Measurements from ENCODE around the gene RBP5. TPM values are rescaled to one million over a fixed set of nuclear protein-coding genes. Genes with fewer than 3 reads are reported as not detected.

RBP5 gene
- total and polyA plus RNA-seq, 4 experiments from 2014 or later = 1.2 to 1.3 TPM; not detected in 2

GRCh38 chr12:7134396-7135166 is 5.9 kb upstream of the RBP5 start:
- CTCF ChIA-PET (ENCODE audit: partially characterized antibody) = no interaction called here
- POLR2A ChIA-PET (ENCODE audit: partially characterized antibody) = no interaction called here
- intact Hi-C loops (cut with micrococcal nuclease) = no loop called here
- no peaks in the 10 kb centered on the region for H3K9me3 Mint-ChIP-seq
- H3K36me3 ChIP-seq (ENCODE audit: insufficient read depth, low read length) = peaks cover 40% of the 10 kb centered on the region
- peak in 1 of 5 donors; percentile 14 for DNase-seq
- peaks cover 17% of the 10 kb centered on the region for H3K4me1 ChIP-seq (ENCODE audit: insufficient read depth, low read length)
- H3K4me3 ChIP-seq (ENCODE audit: low read length in 2 of 2) = no peak overlapping the region
- no peak overlapping the region for H3K27ac ChIP-seq (ENCODE audit: low read depth, low read length)
- peak overlapping the region in 4 of 7 donors; percentile 31 to 53 (median 44) for H3K27ac Mint-ChIP-seq
- no peaks in the 10 kb centered on the region for H3K27me3 Mint-ChIP-seq
- H3K4me1 Mint-ChIP-seq = peaks cover 15 to 43% (median 22%) of the 10 kb centered on the region in 4 donors
- peaks cover 36 to 69% of the 10 kb centered on the region in 2 donors for H3K36me3 Mint-ChIP-seq
- H3K9me3 ChIP-seq (ENCODE audit: control insufficient read depth in 1 of 2, low read length in 2 of 2) = no peaks in the 10 kb centered on the region
- H3K27me3 ChIP-seq (ENCODE audit: insufficient read depth, low read length) = no peaks in the 10 kb centered on the region
- peak overlapping the region in 1 of 8 donors; percentile 55 for H3K4me3 Mint-ChIP-seq

DNA sequence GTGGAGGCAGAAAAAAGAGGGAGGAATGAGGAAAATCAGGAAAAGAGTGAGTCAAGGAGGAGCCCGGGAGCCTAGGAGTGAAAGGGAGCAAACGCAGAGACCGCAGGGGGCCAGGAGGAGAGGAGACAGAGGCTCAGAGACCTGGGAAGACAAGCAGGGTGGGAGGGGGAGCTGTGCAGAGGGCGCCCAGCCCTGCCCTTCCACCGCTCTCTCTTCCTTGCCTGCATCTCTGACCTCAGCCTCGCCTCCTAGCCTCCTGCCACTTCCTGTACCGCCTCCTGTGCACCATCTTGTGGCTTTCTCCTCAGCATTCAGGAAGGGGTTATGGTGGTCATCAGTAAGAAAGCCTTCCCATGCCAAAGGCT is 2.8 kb upstream of the RBP5 start:
- Histone ChIP-seq H3K27me3 (ENCODE audit: insufficient read depth, low read length) (no peaks in the 10 kb centered on the region), H3K4me3 (ENCODE audit: low read length in 2 of 2) (peak overlapping the region; percentile 85 to 94), H3K36me3 (ENCODE audit: insufficient read depth, low read length) (peaks cover 21% of the 10 kb centered on the region), H3K9me3 (ENCODE audit: control insufficient read depth in 1 of 2, low read length in 2 of 2) (no peaks in the 10 kb centered on the region), H3K4me1 (ENCODE audit: insufficient read depth, low read length) (peaks cover 24% of the 10 kb centered on the region), H3K27ac (ENCODE audit: low read depth, low read length) (peak overlapping the region; percentile 80)
- DNase-seq = peak in 3 of 5 donors; percentile 32 to 55 (median 43)
- peaks cover 23 to 52% (median 29%) of the 10 kb centered on the region in 4 donors for H3K4me1 Mint-ChIP-seq
- H3K36me3 Mint-ChIP-seq = peaks cover 13 to 49% of the 10 kb centered on the region in 2 donors
- intact Hi-C loops (cut with micrococcal nuclease) = loop anchor here (2.0 kb wide), 1 partner anchor 23 kb away; the partner anchor contains the start of gene C1RL
- H3K27me3 Mint-ChIP-seq = no peaks in the 10 kb centered on the region
- CTCF ChIA-PET (ENCODE audit: partially characterized antibody) = interaction anchor here (0.9 to 1.8 kb wide), 3 partner anchors 14 to 57 kb away, joined by 3 to 6 read pairs (median 4); partner anchors contain the start of gene PEX5
- peak overlapping the region; percentile 95 to 99 (median 96) for H3K4me3 Mint-ChIP-seq
- POLR2A ChIA-PET (ENCODE audit: partially characterized antibody) = interaction anchor here (1.0 to 2.5 kb wide), 5 partner anchors 9 to 188 kb away, joined by 4 to 7 read pairs (median 5); partner anchors contain the start of genes C12orf57 and RNU7-1
- no peaks in the 10 kb centered on the region for H3K9me3 Mint-ChIP-seq
- peak overlapping the region; percentile 94 to 99 (median 97) for H3K27ac Mint-ChIP-seq

DNA sequence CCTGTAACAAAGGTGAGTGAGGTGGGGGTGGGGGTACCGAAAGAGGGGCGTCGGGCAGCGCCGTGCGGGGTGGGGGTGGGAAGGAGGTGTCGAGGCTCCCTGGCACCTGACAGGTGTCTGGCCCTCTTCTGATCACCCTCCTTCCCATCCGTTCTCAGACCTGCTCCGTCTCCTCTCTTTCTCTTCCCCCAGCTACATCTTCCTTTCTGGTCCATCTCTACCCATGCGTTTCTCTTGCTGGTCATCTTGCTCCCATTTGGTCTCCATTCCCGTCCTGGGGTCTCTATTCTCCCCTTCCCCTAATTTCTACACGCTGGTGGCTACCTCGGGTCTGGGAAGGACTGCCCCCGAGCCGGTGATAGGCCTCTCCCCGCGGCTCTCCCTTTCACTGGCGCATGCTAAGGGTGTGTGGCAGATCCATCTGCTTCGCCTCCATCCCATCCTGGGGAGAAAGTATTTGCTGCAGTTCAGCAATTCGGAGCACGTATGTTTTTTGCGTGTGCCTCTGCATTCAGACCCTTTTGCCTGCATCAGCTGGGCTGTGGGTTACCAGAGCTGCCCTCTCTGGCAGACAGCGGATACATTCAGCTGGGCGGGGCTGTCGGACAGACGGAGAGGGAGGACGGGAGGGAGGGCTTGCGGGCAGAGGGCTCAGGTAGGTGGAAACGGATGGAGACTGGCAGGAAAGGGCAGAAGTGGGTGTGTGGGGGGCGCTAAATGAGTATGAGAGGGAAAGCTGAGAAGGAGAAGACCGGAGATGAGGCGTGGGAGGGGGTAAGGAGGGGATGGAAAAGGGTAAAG is 2.2 kb upstream of the RBP5 start:
- intact Hi-C loops (cut with micrococcal nuclease) = loop anchor here (2.0 kb wide), 1 partner anchor 22 kb away; the partner anchor contains the start of gene C1RL
- H3K4me1 ChIP-seq (ENCODE audit: insufficient read depth, low read length) = peaks cover 24% of the 10 kb centered on the region
- peaks cover 11 to 44% of the 10 kb centered on the region in 2 donors for H3K36me3 Mint-ChIP-seq
- H3K4me3 ChIP-seq (ENCODE audit: low read length in 2 of 2) = peak overlapping the region; percentile 85 to 94
- no peaks in the 10 kb centered on the region for H3K27me3 Mint-ChIP-seq
- CTCF ChIA-PET (ENCODE audit: partially characterized antibody) = interaction anchor here (0.9 to 1.8 kb wide), 3 partner anchors 14 to 58 kb away, joined by 3 to 6 read pairs (median 4); partner anchors contain the start of gene PEX5
- peak overlapping the region; percentile 80 for H3K27ac ChIP-seq (ENCODE audit: low read depth, low read length)
- DNase-seq = peak; percentile 24 to 63 (median 41)
- POLR2A ChIA-PET (ENCODE audit: partially characterized antibody) = interaction anchor here (1.0 to 2.5 kb wide), 5 partner anchors 10 to 187 kb away, joined by 4 to 7 read pairs (median 5); partner anchors contain the start of genes C12orf57 and RNU7-1
- no peaks in the 10 kb centered on the region for H3K27me3 ChIP-seq (ENCODE audit: insufficient read depth, low read length)
- peaks cover 23 to 52% (median 29%) of the 10 kb centered on the region in 4 donors for H3K4me1 Mint-ChIP-seq
- no peaks in the 10 kb centered on the region for H3K9me3 Mint-ChIP-seq
- H3K4me3 Mint-ChIP-seq = peak overlapping the region; percentile 95 to 99 (median 96)
- H3K27ac Mint-ChIP-seq = peak overlapping the region; percentile 94 to 99 (median 97)
- peaks cover 15% of the 10 kb centered on the region for H3K36me3 ChIP-seq (ENCODE audit: insufficient read depth, low read length)
- no peaks in the 10 kb centered on the region for H3K9me3 ChIP-seq (ENCODE audit: control insufficient read depth in 1 of 2, low read length in 2 of 2)

GRCh38 chr12:7129872-7130691 is 1.4 kb upstream of the RBP5 start, which contains the start of gene CLSTN3:
TSS of gene CLSTN3 (plus strand) at chr12:7130371. CDS start at chr12:7130649, 278 bp downstream.
- Mint-ChIP-seq H3K4me1 (peaks cover 23 to 49% (median 29%) of the 10 kb centered on the region in 4 donors), H3K9me3 (no peaks in the 10 kb centered on the region), H3K36me3 (peaks cover 3 to 36% of the 10 kb centered on the region in 2 donors), H3K27me3 (no peaks in the 10 kb centered on the region), H3K4me3 (peak within 1 kb of the TSS; percentile 95 to 99 (median 96)), H3K27ac (peak within 1 kb of the TSS; percentile 94 to 99 (median 97))
- H3K36me3 ChIP-seq (ENCODE audit: insufficient read depth, low read length) = peaks cover 9% of the 10 kb centered on the region
- peak within 1 kb of the TSS; percentile 85 to 94 for H3K4me3 ChIP-seq (ENCODE audit: low read length in 2 of 2)
- ChIA-PET CTCF (ENCODE audit: partially characterized antibody) (interaction anchor here (1.1 to 1.8 kb wide), 3 partner anchors 15 to 59 kb away, joined by 3 to 6 read pairs (median 4); partner anchors contain the start of gene PEX5), POLR2A (ENCODE audit: partially characterized antibody) (interaction anchor here (1.0 to 2.5 kb wide), 4 partner anchors 11 to 186 kb away, joined by 3 to 7 read pairs (median 4); partner anchors contain the start of genes C12orf57 and RNU7-1)
- H3K9me3 ChIP-seq (ENCODE audit: control insufficient read depth in 1 of 2, low read length in 2 of 2) = no peaks in the 10 kb centered on the region
- H3K27ac ChIP-seq (ENCODE audit: low read depth, low read length) = peak within 1 kb of the TSS; percentile 80
- DNase-seq = peak; percentile 82 to 91 (median 85)
- intact Hi-C loops (cut with micrococcal nuclease) = loop anchor here (2.0 kb wide), 1 partner anchor 21 kb away; the partner anchor contains the start of gene C1RL
- no peaks in the 10 kb centered on the region for H3K27me3 ChIP-seq (ENCODE audit: insufficient read depth, low read length)
- H3K4me1 ChIP-seq (ENCODE audit: insufficient read depth, low read length) = peaks cover 24% of the 10 kb centered on the region

GRCh38 chr12:7129287-7129871 is 690 bp upstream of the RBP5 start:
- Mint-ChIP-seq H3K27me3 (no peaks in the 10 kb centered on the region), H3K4me3 (peak overlapping the region; percentile 95 to 99 (median 96)), H3K36me3 (peaks cover 0 to 29% of the 10 kb centered on the region in 2 donors), H3K27ac (peak overlapping the region; percentile 94 to 99 (median 97)), H3K4me1 (peaks cover 23 to 45% (median 29%) of the 10 kb centered on the region in 4 donors), H3K9me3 (no peaks in the 10 kb centered on the region)
- intact Hi-C loops (cut with micrococcal nuclease) = no loop called here
- DNase-seq = peak in 1 of 5 donors; percentile 61
- peak overlapping the region; percentile 80 for H3K27ac ChIP-seq (ENCODE audit: low read depth, low read length)
- peak overlapping the region; percentile 85 to 94 for H3K4me3 ChIP-seq (ENCODE audit: low read length in 2 of 2)
- H3K36me3 ChIP-seq (ENCODE audit: insufficient read depth, low read length) = peaks cover 4% of the 10 kb centered on the region
- ChIA-PET POLR2A (ENCODE audit: partially characterized antibody) (interaction anchor here (1.0 to 2.5 kb wide), 2 partner anchors 22 to 186 kb away, joined by 3 to 7 read pairs; partner anchors contain the start of genes C12orf57 and RNU7-1), CTCF (ENCODE audit: partially characterized antibody) (interaction anchor here (1.0 to 1.1 kb wide), 2 partner anchors 16 to 21 kb away, joined by 3 read pairs; no protein-coding TSS in a partner anchor)
- no peaks in the 10 kb centered on the region for H3K9me3 ChIP-seq (ENCODE audit: control insufficient read depth in 1 of 2, low read length in 2 of 2)
- no peaks in the 10 kb centered on the region for H3K27me3 ChIP-seq (ENCODE audit: insufficient read depth, low read length)
- H3K4me1 ChIP-seq (ENCODE audit: insufficient read depth, low read length) = peaks cover 24% of the 10 kb centered on the region

All from CD4-positive, alpha-beta memory T cell (primary cell).